GM19455 (cell line): ENCODE measurements around the gene PRCD.

ENCODE experiments used
- ATAC-seq: cut with Tn5 transposase; IDR thresholded peaks from one replicate; pipeline ENCODE4 v1.9.1; 2021; ENCODE audit not compliant: unreplicated experiment

PRCD gene

DNA sequence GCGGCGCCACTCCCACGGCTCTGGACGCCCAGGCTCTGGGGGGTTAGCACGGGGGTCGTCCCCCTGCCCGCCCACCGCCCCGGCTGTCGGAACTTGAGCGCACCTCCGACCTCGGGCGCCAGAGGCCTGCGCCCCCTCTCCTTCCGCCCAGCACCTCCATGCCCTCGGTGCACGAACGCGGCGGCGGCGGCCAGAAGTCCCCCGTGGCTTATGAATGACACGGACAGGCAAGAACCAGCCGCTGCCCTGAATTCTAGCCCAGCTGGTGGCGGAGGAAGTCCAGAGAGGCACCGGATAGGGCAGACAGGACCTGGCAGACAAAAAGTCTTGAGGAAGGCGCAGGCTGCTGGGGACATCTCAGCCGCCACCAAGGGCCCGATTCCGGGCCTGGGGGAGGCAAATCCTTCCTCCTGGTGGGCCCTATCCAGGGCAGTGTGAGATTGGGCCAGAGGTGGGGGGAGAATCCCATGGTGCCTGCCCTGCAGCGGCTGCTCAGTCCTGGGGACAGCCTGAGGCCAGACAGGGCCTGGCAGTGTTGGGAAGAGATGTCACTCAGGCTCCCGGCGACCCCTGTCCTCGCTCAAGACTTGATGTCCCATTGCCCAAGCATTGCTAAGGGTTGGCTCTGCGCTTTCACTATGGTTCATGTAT is 1.4 kb upstream of the PRCD start:
- ATAC-seq = no peak

DNA sequence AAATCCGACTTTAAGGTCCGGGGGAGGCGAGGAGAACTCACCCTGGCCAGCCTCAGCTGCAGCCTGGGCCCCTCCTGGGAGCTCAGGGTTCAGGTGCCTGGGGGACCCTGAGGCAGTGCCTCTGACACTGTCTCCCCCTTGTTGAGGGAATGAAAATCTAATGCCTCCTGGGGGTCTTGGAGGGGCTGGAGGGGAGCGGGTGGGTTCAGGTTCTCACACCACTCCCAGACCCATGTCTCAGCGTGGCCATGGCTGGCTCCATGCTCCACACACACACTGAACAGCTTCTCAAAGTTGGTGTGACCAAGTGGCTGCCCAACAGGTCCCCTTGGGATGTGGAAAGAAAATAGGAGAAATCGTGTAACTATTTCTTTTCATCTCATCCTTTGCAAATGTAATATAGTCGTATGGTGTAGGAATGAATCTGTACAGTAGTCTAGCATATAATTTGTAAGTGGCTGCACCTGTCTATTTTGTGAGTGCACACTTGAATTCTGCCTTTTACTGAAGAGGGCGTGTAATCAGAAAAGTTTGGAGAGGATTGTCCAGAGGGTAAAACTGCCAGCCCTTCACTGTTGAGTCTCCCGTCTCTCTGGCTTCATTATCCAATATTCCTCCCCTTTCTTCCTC is 788 bp upstream of the PRCD start:
- no peak for ATAC-seq

DNA sequence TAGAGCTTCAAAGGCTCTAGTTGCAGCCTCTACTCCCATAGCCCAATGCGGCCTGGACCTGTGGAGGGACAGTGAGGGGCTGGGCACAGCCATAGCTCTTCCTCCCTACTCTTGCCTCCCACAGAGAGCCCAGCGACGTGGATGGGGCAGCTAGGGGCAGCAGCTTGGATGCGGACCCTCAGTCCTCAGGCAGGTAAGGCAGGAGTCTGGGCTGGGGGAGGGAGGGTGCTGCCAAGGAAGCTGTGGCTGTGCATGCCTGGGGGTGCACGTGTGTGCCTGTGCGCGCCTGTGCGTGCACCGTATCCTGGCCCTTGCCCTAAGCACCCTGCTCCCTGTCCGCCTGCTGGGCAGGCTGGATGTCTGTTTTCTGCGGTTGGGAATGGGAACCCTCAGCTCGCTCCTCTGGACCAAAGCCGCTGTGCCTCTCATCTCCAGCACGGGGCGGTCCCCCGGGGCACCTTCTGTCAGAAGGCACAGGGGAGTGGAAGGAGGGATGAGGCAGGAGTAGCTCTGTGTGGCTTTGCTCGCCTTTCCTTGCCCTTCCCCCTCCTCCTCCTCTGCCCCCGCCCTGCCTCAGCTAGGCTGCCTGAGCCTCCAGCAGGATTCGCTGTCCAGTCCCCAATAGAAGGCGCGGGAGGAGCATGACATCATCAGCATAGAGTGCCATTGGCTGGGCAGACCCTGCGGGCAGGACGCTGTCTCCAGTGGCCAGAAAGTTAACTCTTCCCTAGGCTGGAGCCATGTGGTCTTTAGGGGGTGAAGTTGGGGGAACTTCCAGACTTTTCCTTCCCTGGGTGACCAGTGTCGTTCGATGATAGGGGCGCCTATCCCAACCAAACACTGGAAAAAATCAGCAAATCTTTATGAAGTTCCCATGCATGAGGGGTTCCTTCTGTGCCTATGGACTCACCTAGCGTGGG is 797 bp downstream of the PRCD start:
- ATAC-seq = no peak

DNA sequence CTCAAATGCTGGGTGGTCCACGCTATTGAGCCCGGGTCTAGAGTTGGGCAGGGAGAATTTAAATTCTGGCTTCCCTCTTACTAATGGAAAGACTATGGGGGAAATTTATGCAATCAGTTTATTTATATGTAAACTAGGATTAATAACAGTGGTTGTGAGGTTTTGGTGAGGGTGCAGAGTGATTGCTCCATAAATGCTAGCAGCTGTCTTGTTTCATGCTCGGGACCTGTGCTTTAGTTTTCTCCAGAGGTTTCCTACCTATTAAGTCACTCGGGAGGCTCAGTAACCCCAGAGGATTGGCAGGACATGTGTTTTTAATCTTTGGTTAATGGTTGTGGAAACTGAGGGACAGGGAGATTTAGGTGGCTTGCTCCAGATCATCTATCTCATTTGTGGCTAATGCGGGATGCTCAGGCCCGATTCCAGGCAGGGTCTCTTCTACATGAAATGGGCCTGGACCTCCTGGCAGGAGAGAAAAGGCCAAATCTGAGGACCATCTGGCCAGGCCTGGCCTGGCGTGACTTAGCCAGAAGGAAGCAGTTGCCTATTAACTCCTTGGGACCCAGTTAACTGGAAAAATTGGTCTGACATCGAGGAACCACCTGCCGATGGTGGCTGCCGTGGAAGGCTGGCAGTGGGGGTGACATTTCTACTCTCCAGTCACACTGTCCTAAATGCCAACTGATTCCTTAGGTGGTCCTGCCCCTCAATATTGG is 2.1 kb downstream of the PRCD start:
- ATAC-seq = no peak

DNA sequence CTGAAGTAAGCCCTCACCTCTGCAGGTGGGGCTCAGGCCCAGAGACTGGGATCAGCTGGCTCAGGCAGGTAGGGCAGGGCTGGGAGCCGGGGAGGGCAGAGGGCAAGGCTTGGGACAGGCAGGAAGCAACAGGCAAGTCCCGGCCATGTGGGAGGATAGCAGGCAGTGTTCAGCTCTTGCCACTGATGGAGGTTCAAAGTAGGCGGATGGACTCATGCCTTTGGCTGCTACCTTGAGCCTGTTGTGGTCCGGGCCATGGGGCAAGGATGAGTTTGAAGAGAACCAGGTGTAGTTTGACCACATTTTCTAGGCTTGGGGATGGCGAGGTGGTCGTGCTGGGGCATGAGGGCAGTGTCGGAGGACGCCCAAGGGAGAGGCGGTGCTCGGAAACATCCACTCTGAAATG is 2.7 kb downstream of the PRCD start:
- no peak for ATAC-seq

DNA sequence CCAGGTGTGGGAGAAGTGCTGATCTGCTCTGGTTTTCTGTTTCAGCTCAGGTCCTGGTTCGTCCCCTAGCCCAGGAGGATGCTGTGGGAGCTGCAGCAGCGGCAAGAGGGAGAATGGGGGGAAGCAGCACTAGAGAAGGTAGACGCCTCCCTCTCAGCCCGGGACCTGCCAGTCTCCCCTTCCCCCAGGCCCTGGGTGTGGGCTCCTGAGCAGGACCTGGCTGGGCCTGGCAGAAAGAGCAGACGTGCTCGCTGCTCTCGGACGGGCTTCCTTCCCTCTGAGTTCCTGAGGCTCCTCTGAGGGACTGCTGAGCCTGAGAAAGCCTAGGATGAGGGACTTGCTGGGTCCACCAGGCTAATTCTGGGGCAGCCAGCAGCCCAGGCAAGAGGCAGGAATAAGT is 3.1 kb downstream of the PRCD start:
- no peak for ATAC-seq

DNA sequence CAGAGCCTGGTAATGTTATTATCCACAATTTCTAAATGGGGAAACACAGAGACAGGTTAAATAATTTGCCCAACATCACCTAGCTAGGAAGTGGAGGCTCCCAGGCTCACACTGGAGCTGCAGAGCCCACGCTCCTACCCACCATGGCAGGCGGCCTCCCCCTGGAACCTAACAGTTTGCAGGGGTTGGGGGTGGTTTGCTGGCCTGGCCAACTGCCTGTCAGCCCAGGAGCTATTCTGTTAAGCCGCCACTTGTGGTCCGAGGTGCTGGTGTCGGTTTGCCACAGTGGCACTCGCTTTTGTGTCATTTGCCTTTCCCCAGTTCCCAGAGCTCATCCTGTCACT is 3.6 kb downstream of the PRCD start:
- ATAC-seq = no peak

DNA sequence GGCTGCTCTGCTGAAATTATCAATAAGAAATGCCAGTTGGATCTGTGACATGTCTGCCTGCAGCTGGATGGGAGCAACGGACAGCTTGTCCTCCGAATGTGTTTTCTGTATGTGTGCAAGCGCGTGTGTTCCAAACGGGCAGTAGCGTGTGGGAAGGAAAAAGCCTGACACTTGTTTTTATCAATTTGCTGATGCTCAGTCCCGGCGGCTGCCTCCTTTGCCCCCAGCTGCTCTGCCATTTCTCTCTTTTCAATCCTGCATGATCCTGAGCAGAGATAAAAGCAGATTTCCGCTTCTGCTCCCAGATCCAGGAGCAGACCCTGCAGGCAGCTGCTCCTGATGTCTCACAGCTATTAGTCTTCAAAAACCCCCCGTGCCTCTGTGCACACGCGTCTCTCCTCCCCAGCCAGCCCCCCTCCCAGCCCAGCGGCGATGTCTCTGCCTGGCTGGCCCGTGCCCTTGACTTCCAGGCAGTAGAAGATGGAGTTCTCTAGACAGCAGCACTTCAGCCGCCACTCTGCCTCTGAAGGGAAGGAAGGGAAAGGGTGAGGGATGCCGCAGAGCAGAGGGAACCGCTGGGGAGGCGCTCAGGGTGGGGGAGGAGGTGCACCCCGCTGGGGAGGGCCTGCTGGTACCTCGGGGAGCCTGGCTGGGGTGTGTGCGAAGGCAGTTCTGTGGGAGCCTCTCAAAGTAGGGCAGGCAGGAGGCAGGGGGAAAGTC is 4.1 kb downstream of the PRCD start:
- no peak for ATAC-seq

DNA sequence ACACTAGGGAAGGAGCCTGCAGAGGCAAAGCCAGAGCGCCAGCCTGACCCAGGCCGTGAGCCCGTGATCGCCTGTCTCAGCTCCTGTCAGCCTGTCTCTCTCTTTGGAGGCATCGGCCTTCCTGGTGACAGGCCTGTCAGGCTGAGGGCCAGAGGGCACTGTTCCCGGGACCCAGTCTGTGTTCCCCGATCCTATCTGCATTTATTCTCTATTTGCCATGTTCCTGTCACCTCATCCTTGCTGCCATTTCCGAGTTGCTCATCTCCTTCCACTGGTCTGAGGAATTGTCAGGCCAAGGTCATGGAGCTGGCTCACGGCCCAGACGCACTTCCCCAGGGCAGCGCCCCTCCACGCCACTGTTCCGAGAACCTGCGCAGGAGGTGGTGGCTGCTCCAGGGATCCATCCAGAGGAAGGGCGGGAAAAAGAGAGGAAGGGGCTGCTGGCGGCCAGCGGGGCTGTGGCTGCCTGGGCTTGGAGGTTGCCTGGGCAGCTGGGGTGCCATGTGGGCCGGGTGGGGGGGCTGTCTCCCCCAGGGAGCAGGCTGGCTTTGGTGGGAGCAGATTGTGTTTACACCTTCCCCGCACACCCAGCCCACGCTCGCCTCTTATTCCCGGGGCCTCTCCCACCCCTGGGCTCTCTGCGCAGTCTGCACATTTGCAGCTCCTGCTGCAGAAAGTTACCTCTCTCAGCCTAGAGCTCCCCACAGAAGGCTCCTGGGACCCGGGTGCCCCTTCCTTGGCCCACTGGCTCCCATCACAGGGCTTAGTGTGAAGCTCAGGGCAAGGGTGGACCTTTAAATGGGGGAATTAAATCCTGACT is 4.9 kb downstream of the PRCD start:
- ATAC-seq = no peak

DNA sequence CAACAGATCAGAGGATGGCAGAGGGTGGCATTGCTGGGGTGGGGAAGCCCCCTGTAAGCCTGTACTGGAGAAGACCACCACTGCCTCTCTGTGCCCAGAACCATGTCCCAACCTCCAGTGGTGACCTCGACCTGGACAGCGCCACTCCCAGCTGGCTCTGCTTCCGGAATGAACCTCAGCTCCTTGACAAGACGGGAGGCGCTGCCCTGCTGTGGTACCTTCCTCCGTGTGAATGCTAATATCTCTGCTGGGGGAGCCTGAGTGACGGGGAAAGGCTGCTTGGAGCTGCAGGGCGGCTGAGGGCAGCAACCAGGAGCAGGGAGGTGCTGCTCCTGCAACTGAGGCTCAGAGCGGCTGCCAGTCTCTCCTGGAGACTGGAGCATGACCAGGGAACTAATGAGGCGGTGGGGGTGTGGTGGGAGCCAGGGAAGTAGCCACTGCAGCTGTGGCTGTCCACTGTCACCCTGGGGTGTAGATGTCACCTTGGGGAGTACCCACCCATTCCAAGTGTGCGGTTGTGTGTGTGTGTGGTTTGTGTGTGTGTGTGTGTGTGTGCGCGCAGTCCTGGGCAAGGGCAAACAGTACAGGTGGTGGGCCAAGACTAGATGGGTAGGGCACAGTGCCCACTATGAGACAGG is 6.2 kb downstream of the PRCD start:
- ATAC-seq = no peak

DNA sequence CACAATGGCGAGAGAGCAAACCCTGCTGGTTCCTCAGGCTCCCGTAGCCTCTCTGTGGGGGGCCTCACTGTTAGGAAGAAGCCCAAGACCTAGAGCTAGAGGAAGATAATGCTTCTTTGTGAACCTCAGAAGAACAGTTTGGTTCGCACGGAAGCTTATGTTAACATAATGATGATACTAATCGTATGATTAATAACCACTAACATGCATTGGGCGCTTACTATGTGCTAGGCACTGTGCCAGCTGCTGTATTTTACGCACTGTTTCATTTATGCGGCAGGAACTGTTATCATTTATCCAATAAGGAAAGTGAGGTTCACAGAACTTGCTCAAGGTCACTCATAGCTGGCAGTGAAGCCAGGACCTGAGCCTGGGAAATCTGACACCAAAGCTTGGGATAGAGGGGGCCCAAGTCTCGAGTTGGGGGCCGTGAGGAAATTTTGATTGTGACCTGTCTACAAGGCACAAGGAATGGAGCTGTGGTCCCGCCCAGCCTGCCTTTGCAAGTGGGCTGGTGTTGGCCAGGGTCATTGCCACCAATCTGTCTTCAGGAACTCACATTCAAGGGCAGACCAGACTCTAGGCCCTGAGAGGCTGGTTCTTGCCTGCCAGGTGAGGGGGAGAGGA is 6.8 kb downstream of the PRCD start:
- ATAC-seq = no peak

DNA sequence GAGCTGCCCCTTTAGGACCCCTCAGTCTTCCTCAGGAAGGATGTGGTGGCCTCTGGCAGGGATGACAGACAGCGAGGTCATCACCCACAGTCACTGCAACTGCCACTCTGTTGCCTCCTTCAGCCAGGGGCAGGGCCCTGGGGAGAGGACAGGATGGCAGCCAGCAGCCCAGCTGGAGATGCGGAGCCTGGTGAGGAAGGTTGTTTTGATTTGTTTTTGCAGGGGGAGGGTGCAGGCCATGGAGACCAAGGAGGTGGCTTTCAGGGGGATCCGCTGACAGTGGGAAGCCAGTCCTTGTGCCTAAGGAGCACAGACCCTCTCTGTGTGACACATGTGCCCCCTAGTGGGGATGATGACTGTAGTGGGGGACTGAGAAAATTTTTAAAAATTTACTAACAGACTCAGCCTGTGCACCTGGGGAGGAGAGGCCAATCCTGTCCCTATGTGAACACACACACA is 7.4 kb downstream of the PRCD start:
- ATAC-seq = no peak

DNA sequence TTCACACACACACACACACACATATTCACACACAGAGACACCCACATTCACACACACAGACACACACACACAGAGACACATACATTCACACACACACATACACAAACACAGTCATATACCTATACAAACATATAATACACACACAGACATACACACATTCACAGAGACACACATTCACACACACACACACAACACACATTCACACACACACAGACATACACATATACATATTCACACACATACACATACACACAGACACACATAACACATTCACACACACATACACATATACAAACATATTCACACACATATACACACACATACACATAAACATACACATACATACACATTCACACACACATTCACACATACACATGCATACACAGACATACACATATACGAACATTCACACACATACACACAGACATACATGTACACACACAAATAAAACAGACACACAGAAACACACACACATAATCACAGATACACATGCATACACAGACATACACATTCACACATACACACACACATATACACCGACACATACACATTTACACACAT is 7.9 kb downstream of the PRCD start:
- no peak for ATAC-seq

DNA sequence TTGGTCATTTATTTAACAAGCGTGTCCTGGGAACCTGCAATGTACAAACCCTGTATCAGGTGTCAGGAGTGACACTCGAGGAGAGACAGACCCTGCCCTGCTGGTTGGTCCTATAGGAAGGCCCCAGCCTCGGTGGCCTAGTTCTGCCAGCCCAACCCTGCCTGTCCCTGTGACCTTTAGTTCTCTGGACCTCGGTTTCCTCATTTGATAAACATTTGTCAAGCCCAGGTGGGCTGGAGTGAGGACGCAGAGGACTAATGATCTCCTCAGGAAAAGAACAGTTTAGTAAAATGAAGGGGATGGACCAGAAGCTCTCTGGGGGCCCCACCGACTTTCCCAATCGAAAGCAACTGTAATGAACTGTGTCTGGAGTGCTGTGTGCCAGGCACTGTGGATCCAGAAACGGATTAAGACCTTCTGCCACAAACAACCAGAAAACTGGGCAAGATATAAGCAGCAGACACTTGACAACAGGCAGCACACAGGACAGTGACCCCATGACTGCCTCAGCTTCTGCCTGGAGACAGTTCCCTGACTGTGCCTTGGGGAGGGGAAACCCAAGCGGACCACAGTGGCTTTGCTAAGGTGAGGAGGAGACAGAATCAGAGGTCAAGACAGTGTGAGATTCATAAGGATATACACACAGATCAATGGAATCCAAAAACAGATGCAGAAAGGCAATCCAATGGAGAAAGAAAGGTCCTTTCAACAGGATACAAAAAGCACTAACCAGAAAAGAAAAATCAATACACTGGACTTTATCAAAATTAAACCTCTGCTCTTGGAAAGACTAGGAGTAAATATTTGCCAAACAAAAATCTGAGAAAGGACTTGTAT is 8.8 kb downstream of the PRCD start:
- ATAC-seq = no peak

DNA sequence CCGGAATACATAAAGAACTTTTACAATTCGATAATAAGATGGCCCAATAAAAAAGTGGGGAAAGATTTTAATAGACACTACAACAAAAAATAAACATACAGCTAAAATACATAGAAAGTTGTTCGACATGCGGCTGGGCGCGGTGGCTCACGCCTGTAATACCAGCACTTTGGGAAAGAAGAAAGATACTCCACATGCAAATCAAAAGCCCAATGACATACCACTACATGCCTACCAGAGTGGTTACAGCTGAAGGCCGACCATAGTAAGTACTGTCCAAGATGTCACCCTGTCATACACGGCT is 9.3 kb downstream of the PRCD start:
- ATAC-seq = no peak

DNA sequence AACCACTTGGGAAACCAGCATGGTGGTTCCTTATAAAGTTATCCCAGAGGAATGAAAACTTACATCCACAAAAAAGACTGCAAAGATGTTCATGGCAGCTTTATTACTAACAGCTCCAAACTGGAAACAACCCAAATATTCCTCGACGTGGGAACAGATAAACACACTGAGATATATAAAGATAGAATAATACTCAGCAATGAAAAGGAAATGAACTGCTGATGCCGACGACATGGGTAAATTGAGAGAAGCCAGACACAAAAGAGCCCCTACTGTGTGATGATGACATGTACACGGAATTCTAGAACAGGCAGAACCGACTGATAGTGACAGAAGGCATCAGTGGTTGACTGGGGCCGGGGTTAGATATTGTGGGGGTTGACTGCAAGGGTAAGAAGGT is 9.7 kb downstream of the PRCD start:
- ATAC-seq = no peak

DNA sequence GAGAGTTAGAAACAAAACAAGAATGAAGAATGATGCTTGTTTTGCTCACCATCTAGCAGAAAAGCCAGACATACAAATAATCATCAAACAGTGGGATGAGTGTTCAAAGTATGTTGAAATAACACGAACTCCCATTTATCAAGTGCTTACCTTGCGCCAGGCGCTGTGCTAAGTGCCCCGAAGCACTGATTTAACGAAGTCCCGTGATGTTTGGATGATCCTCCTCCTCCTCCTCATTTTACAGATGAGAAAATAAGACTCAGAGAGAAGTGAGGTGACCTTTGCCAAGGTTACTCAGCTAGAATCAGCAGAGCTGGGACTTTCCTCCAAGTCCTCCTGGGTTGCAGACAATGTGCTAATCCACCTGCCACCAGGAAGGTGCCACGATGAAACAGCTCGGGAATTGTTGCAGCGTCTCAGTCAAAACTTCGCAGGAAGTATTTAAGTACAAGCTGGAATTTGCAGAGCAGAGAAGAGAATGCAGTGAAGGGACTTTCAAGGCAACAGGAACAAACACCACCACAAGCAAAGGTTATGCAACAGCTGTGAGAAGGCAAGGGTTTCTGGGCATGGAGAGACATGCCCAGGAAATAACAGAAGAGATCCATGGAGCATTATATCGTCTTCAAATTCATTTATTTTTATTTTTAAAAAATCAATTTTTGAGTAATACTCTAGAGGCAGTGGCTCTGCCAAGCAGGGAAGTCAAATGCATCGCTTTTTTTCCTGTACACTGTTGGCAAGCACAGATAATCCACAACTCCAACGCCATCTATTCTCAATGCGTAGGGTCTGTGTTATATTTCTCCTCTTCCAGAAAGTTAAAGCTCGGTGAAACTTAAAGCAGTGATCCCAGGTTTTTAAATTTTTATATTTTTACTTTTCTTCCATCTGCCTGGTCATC is 11.1 kb downstream of the PRCD start:
- ATAC-seq = no peak
